Calu3 (cell line): Measurements from ENCODE around the gene GFM1. TPM values are rescaled to one million over a fixed set of nuclear protein-coding genes. Genes with fewer than 3 reads are reported as not detected.

Experiments used
- Bru-seq: library from RNA; stranded (reverse); fragments of 400-500 nt; gene quantifications from one replicate; lab custom pipeline; 2021; lab: Mats Ljungman, UMichigan
- BruChase-seq, 2 experiments: library from RNA; stranded (reverse); fragments of 400-500 nt; gene quantifications; one replicate each; lab custom pipeline; 2021; lab: Mats Ljungman, UMichigan
- BruUV-seq: library from RNA; stranded (reverse); fragments of 400-500 nt; replicated peaks from 2 replicates; lab custom pipeline; 2021; lab: Mats Ljungman, UMichigan
- CTCF ChIA-PET: fragments of 300-600 bp; sonication (Branson Sonifier 250); formaldehyde crosslinking; loops from one replicate; lab custom pipeline; 2022; ENCODE audit warnings: antibody characterized with exemption; lab: Charles Lee
- DNase-seq: peaks from one replicate; pipeline ENCODE4 v3.0.0; 2022
- H3K27ac Mint-ChIP-seq: one replicate; pipeline ENCODE4 v1.8.0; 2022; ENCODE audit warnings: mixed read lengths; ENCODE audit not compliant: unreplicated experiment
- H3K27me3 Mint-ChIP-seq: one replicate; pipeline ENCODE4 v1.8.0; 2022; ENCODE audit warnings: mixed read lengths; ENCODE audit not compliant: unreplicated experiment
- H3K36me3 Mint-ChIP-seq: one replicate; pipeline ENCODE4 v1.8.0; 2022; ENCODE audit warnings: mild to moderate bottlenecking, moderate library complexity, mixed read lengths; ENCODE audit not compliant: insufficient read depth, unreplicated experiment
- H3K4me1 Mint-ChIP-seq: one replicate; pipeline ENCODE4 v1.8.0; 2022; ENCODE audit warnings: mild to moderate bottlenecking, low read depth, mixed read lengths; ENCODE audit not compliant: unreplicated experiment
- H3K4me3 Mint-ChIP-seq: one replicate; pipeline ENCODE4 v1.8.0; 2022; ENCODE audit warnings: mild to moderate bottlenecking, low read depth, moderate library complexity, mixed read lengths; ENCODE audit not compliant: unreplicated experiment
- H3K9me3 Mint-ChIP-seq: one replicate; pipeline ENCODE4 v1.8.0; 2022; ENCODE audit warnings: low read depth, mixed read lengths; ENCODE audit not compliant: unreplicated experiment
- CTCF ChIP-seq: fragments of 200-600 bp; IDR thresholded peaks from one replicate; pipeline ENCODE4 v1.8.0; 2022; ENCODE audit warnings: antibody characterized with exemption; ENCODE audit not compliant: unreplicated experiment
- intact Hi-C: fragments of 100-400 bp; cut with micrococcal nuclease; formaldehyde crosslinking; loops from one replicate; pipeline ENCODE4 v1.10.0; 2022; ENCODE audit not compliant: unreplicated experiment
- long read RNA-seq: library from polyadenylated mRNA; stranded (forward); transcript quantifications from one replicate; pipeline ENCODE4 v2.0.0, GENCODE V29; 2022
- total RNA-seq: library from RNA; stranded (reverse); gene quantifications from 2 replicates; pipeline ENCODE4 v1.2.3, GENCODE V29; 2022

The GFM1 gene
- total RNA-seq (77.3 and 77.9 TPM in 2 replicates), Bru-seq, nascent RNA (percentile 94 among the genes with signal in this experiment), BruChase-seq, experiment 1, labeled RNA remaining after a 6-hour chase (percentile 91 among the genes with signal in this experiment), BruChase-seq, experiment 2, labeled RNA remaining after a 2-hour chase (percentile 86 among the genes with signal in this experiment)
- long read RNA-seq, transcript GFM1-210 (18 exons, 3,721 nt), result major isoform, 76 of 113 reads
- long read RNA-seq, transcript GFM1-201 (19 exons, 3,453 nt), result minor isoform, 6 of 113 reads
- long read RNA-seq, partial matches to known transcripts, result 15 of 113 reads
- long read RNA-seq, other reads (novel, unspliced or antisense), result 16 of 113 reads

- Mint-ChIP-seq H3K4me1 (peaks cover 11% of the 10 kb centered on the region), H3K27me3 (no peaks in the 10 kb centered on the region), H3K27ac (peak within 1 kb of the TSS; percentile 42), H3K4me3 (peak within 1 kb of the TSS; percentile 74), H3K36me3 (peaks cover 32% of the 10 kb centered on the region), H3K9me3 (no peaks in the 10 kb centered on the region)
- CTCF ChIA-PET, result interaction anchor here (0.5 to 2.2 kb wide), 12 partner anchors 9 to 1734 kb away, joined by 3 to 12 read pairs (median 4); partner anchors contain the start of genes MFSD1 and MLF1
- DNase-seq, result peak; percentile 95
- BruUV-seq, result TSS peak; percentile 45
- intact Hi-C loops, result loop anchor here (5.0 kb wide), 2 partner anchors 107 to 1027 kb away; no protein-coding TSS in a partner anchor
- peak; percentile 90 for TF ChIP-seq CTCF
These were observed at the start of gene GFM1 for GRCh38 chr3:158644345-158644908. GFM1 (plus strand) TSS chr3:158644527; CDS start chr3:158644635, 108 bp downstream.

GRCh38 chr3:158600787-158601186 is 43.5 kb upstream of the GFM1 start:
- Mint-ChIP-seq H3K4me1 (no peaks in the 10 kb centered on the region), H3K27me3 (no peaks in the 10 kb centered on the region), H3K36me3 (no peaks in the 10 kb centered on the region), H3K4me3 (no peak overlapping the region), H3K27ac (no peak overlapping the region), H3K9me3 (no peaks in the 10 kb centered on the region)
- CTCF ChIA-PET, result no interaction called here
- DNase-seq, result no peak
- intact Hi-C loops, result no loop called here
- no peak for TF ChIP-seq CTCF
- BruUV-seq, result no TSS peak

- Mint-ChIP-seq H3K4me3 (no peak overlapping the region), H3K9me3 (no peaks in the 10 kb centered on the region), H3K27me3 (no peaks in the 10 kb centered on the region), H3K4me1 (no peaks in the 10 kb centered on the region), H3K27ac (no peak overlapping the region), H3K36me3 (no peaks in the 10 kb centered on the region)
- intact Hi-C loops, result no loop called here
- TF ChIP-seq CTCF, result no peak
- DNase-seq, result no peak
- CTCF ChIA-PET, result no interaction called here
- BruUV-seq, result no TSS peak
These were observed 42.1 kb upstream of the GFM1 start for GRCh38 chr3:158602227-158602626.

- peaks cover 15% of the 10 kb centered on the region for H3K9me3 Mint-ChIP-seq
- DNase-seq, result no peak
These were observed 26.1 kb upstream of the GFM1 start for GRCh38 chr3:158617982-158618875.

More at GRCh38 chr3:158617982-158618875, 26.1 kb upstream of the GFM1 start:
- Mint-ChIP-seq H3K36me3 (no peaks in the 10 kb centered on the region), H3K27me3 (no peaks in the 10 kb centered on the region), H3K4me1 (no peaks in the 10 kb centered on the region), H3K27ac (no peak overlapping the region), H3K4me3 (no peak overlapping the region)
- intact Hi-C loops, result no loop called here
- no peak for TF ChIP-seq CTCF
- CTCF ChIA-PET, result no interaction called here
- BruUV-seq, result no TSS peak
